Fibroblast of the aortic adventitia (primary cell): Measurements from ENCODE around the gene CORO6. TPM values are rescaled to one million over a fixed set of nuclear protein-coding genes. Genes with fewer than 3 reads are reported as not detected.

Experiments
- DNase-seq: peaks from one replicate; pipeline ENCODE4 v3.0.0-alpha.2; 2010; ENCODE audit warnings: low read depth
- H3K4me3 ChIP-seq: 2 replicates; pipeline ENCODE4 v1.5.1; 2011; ENCODE audit warnings: low read depth, mild to moderate bottlenecking, control low read depth, low read length, moderate library complexity
- total RNA-seq: library from RNA; depleted of rRNA; stranded (reverse); fragments of >200 nt; gene quantifications from 2 replicates; pipeline ENCODE4 v1.2.3, GENCODE V29; 2012; ENCODE audit warnings: low replicate concordance
- TF ChIP-seq, protein P1 (sequence below): IDR thresholded peaks from 2 replicates; pipeline ENCODE4 v1.5.1; 2011; ENCODE audit warnings: mild to moderate bottlenecking, low read length, control low read depth, inconsistent platforms; ENCODE audit not compliant: insufficient read depth

The CORO6 gene
- total RNA-seq, 1 donor: 8.3 TPM

DNA sequence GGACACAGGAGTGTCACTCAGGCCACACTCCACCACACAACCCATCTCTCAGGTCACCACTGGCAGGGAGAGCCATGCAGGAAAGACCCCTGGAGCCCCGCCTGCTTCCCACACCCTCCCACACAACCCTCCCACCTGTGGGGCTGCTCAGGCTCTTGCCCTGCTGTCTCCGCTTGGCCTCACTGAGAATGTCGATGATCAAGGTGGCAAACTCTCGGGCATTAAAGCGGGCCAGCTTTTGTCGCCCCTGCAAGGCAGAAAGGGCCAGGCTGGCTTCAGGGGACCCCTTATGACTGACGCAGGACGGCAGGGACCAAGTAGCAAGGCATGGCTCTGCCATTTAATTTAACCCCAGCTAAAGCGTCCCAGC is 45.7 kb downstream of the CORO6 start:
- TF ChIP-seq, protein P1, sequence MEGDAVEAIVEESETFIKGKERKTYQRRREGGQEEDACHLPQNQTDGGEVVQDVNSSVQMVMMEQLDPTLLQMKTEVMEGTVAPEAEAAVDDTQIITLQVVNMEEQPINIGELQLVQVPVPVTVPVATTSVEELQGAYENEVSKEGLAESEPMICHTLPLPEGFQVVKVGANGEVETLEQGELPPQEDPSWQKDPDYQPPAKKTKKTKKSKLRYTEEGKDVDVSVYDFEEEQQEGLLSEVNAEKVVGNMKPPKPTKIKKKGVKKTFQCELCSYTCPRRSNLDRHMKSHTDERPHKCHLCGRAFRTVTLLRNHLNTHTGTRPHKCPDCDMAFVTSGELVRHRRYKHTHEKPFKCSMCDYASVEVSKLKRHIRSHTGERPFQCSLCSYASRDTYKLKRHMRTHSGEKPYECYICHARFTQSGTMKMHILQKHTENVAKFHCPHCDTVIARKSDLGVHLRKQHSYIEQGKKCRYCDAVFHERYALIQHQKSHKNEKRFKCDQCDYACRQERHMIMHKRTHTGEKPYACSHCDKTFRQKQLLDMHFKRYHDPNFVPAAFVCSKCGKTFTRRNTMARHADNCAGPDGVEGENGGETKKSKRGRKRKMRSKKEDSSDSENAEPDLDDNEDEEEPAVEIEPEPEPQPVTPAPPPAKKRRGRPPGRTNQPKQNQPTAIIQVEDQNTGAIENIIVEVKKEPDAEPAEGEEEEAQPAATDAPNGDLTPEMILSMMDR: no peak
- no peak overlapping the region for H3K4me3 ChIP-seq
- DNase-seq: no peak

DNA sequence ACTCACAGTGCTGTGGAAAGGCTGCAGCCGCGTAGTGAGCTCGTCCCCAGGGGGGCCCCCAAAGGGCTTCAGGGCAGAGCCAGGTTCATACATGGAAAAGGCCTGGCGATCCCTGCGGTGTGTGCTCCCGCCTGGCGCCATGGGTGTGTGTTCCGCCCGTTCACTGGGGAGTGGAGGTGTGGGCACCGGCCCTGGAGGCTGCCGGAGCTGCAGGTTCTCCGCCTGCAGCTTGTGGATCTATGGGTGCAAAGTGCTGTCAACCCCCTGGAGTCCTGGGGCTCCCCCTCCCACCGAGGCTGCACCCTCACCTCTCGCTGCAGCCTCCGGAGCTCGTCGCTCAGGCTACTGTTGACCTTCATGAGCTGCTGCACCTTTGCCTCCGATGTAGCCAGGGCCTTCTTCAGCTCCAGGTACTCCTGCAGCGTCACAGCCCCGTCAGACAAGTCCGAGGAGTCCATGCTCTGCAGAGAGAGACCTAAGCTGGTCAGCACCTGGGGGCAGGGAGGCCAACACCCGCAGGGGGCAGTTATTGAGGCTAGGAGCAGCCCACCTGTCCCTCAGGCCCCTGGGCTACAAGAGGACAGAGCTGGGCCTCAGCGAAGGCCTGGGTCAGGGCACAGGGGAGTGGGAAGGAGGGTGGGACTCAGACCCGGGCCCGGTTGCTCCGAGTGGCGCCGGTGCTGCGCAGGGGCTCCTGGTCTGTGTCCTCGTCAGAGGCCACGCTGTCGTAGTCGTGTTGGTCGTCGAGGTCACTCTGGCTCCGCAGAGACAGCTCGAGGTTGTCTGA is 46.3 kb downstream of the CORO6 start:
- DNase-seq: no peak
- no peak overlapping the region for H3K4me3 ChIP-seq
- TF ChIP-seq, protein P1: no peak

DNA sequence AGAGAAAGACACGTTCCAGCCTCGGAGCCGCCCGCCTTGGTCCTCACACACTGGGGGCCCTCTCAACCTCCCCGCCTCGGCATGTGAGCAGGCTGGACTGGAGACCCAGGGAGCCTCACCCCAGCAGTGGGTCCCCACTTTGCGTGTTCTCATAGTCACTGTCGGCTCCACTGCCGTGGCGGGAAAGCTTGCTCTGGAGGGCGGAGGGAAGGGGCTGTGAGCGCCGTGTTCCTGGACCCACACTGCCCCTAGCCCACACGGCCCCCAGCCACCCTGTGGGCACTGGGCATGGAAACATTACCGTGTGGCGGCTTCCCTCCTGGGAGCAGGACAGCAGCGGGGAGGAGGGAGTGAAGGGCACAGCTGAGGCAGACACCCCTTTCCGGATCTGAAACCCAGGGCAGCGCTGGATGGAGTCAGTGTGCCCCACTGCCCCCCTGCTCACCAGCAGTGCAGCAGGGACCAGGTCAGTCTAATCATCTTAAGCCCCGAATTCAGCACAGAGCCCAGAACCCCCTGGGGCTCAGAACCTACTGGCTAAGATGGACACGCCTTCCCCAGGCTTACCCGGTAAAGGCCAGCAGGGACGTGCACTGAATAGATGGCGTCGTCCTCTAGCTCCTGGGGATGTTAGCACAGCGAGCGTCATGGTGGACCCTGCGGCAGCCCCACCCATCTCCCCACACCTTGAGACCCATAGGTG is 47.0 kb downstream of the CORO6 start:
- TF ChIP-seq, protein P1: no peak
- DNase-seq: no peak
- H3K4me3 ChIP-seq: no peak overlapping the region

DNA sequence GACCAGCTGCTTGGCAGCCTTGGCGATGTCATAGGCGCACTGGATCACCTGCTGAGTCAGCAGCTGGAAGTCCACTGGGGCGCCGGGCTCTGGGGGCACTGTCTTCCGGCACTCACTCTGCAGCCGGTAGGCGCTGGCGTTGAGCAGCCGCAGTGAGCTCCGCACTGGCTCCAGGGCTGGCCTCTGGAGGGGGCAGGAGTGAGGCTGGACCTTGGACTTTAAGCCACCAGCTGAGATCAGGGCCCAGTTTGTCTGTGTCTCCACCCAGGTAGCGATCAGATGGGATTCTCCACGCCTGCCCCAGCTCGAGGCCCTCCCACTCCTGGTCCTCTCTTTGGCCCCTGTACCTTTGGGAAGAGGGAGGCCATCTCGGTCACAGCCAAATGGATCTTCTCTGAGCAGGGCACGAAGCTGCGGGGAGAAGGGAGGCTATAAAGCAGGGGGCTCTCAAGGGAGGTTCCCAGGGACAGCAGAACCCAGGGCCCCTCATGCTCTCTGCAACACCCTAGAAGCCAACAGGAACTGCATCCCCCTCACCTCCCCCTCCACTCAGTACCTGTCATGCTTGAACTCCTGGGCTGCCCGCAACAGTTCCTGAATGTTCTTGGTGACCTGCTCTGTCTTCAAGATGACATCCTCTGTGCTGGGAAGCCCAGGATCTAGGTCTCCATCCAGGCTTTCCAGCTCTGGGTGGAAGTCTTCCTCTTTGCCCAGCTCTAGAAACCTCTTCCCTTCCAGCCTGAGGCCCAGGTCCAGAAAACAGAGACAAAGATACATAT is 47.8 kb downstream of the CORO6 start:
- no peak for DNase-seq
- TF ChIP-seq, protein P1: no peak
- H3K4me3 ChIP-seq: no peak overlapping the region

DNA sequence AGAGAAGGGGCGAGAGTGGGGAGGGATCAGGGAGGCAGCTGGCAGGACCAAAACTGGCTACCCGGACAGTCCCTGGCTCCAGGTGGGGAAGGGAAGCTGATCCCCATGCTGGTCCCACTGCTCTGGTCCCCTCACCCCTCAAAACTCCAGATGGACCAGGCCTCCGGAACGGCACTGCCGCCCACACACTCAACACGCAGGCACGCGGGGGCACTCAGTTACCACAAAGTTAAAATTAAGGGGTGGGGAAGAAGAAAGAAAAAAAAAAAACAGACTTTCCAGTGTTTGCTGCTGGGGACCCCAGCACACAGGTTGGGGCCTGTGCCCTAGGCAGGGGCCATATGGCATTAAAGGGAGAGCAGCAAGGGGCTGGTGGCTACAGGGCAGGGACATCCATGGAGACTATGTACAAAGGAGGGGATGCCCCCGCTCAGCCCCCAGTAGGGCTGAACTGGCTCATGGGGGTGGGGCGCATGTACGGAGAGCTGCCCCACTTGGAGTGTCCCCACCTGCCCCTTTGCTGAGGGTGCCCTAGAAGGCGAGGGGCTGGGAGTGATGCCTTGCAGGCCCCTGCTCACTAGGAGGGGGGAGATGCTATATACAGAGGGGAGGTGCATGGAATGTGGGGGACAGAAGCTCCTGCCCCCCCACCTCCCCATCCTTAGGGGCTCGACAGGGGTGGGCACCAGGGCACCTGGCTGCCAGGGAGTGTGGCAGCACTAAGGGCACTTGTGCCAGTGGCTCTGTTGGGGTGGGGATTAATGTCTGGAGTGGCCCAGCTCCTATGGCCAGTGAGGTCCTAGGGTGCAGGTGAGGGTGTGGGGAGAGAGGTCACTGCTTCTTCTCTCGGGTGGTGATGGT is 48.6 kb downstream of the CORO6 start:
- H3K4me3 ChIP-seq: no peak overlapping the region
- TF ChIP-seq, protein P1: no peak
- no peak for DNase-seq

DNA sequence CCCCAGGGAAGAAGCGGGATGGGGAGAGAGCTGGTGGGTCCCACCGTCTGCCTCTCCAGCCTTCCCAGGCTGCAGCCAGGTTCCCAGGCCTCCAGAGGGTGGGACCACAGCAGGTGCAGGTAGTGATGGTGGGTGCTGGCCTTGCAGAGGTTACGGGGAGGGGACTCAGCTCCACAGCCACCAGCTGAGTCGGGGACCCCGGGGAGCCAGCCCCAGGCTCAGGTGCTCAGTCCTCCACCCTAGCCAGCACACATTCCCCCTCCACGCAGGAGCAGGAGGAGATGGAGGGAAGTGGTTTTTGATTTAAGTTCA is 49.2 kb downstream of the CORO6 start:
- no peak overlapping the region for H3K4me3 ChIP-seq
- DNase-seq: no peak
- TF ChIP-seq, protein P1: no peak
